NCI-H2029 (cell line): ENCODE measurements around the gene KRTAP4-12.
"Not testable (repeated sequence)": the region's sequence is repeated elsewhere in the genome, so short reads cannot be mapped to it uniquely, and the experiment has no call there.

Experiments
- DNase-seq: peaks from one replicate; lab custom pipeline; 2025; lab: John Stamatoyannopoulos, UW

Gene KRTAP4-12

GRCh38 chr17:41126412-41126811 is 2.4 kb upstream of the KRTAP4-12 start:
- DNase-seq, result no peak

- no peak for DNase-seq
These were observed 1.1 kb upstream of the KRTAP4-12 start for GRCh38 chr17:41125064-41125463.

GRCh38 chr17:41123292-41123990 is 541 bp downstream of the KRTAP4-12 start:
- DNase-seq, result not testable (repeated sequence)

- DNase-seq, result no peak
These were observed 2.2 kb downstream of the KRTAP4-12 start for GRCh38 chr17:41121742-41122141.

GRCh38 chr17:41119696-41120690 is 4.0 kb downstream of the KRTAP4-12 start:
- DNase-seq, result not testable (repeated sequence)

GRCh38 chr17:41118721-41119120 is 5.3 kb downstream of the KRTAP4-12 start:
- no peak for DNase-seq

- not testable (repeated sequence) for DNase-seq
These were observed 6.1 kb downstream of the KRTAP4-12 start, which contains the start of gene KRTAP4-11 for GRCh38 chr17:41117846-41118386. TSS of gene KRTAP4-11 (minus strand) at chr17:41118373. CDS start at chr17:41118315, 58 bp downstream.

GRCh38 chr17:41116297-41116696 is 7.7 kb downstream of the KRTAP4-12 start:
- no peak for DNase-seq

- no peak for DNase-seq
These were observed 12.7 kb downstream of the KRTAP4-12 start for GRCh38 chr17:41111151-41111885.

GRCh38 chr17:41108728-41109386 is 15.1 kb downstream of the KRTAP4-12 start:
- DNase-seq, result not testable (repeated sequence)

GRCh38 chr17:41107941-41108450 is 16.0 kb downstream of the KRTAP4-12 start:
- DNase-seq, result no peak

- not testable (repeated sequence) for DNase-seq
These were observed 18.6 kb downstream of the KRTAP4-12 start, which contains the start of gene KRTAP4-9 for GRCh38 chr17:41105347-41105746. TSS of gene KRTAP4-9 (plus strand) at chr17:41105389. CDS start at chr17:41105389, 0 bp downstream.

- DNase-seq, result not testable (repeated sequence)
These were observed 19.5 kb downstream of the KRTAP4-12 start for GRCh38 chr17:41104386-41105038.

GRCh38 chr17:41103896-41104295 is 20.1 kb downstream of the KRTAP4-12 start:
- no peak for DNase-seq

GRCh38 chr17:41101586-41102259 is 22.3 kb downstream of the KRTAP4-12 start, which contains the start of gene KRTAP4-16:
TSS of gene KRTAP4-16 (minus strand) at chr17:41102209. CDS start at chr17:41102209, 0 bp downstream.
- DNase-seq, result no peak

GRCh38 chr17:41099682-41100480 is 24.1 kb downstream of the KRTAP4-12 start:
- not testable (repeated sequence) for DNase-seq

GRCh38 chr17:41098481-41098880 is 25.5 kb downstream of the KRTAP4-12 start:
- DNase-seq, result no peak

- no peak for DNase-seq
These were observed 25.9 kb downstream of the KRTAP4-12 start, which contains the start of gene KRTAP4-8 for GRCh38 chr17:41098042-41098441. TSS of gene KRTAP4-8 (minus strand) at chr17:41098142. CDS start at chr17:41098084, 58 bp downstream.
